Erythroblast (primary cell): ENCODE measurements around the gene GOLGA1.

Source experiments
- GATA1 ChIP-seq: IDR thresholded peaks from 2 replicates; pipeline ENCODE4 v1.6.1; 2011; ENCODE audit warnings: low read depth, mild to moderate bottlenecking, control low read depth, low read length, moderate library complexity
- POLR2A ChIP-seq: IDR thresholded peaks from 2 replicates; pipeline ENCODE4 v1.6.1; 2011; ENCODE audit warnings: mild to moderate bottlenecking, low read length

- TF ChIP-seq POLR2A (no peak), GATA1 (no peak)
These were observed 58.7 kb downstream of the GOLGA1 start for GRCh38 chr9:124882231-124882630.
